GM12878 (cell line): ENCODE results near the gene NLRP10. TPM values are rescaled to one million over a fixed set of nuclear protein-coding genes. Genes with fewer than 3 reads are reported as not detected.
A peak's percentile ranks its signal among the peaks of the same experiment; 100 is the strongest.

ENCODE experiments used
- ATAC-seq: fragments of 200-7000 bp; cut with Tn5 transposase; 3 replicates; pipeline ENCODE4 v1.9.1; 2020; ENCODE audit warnings: mild to moderate bottlenecking, moderate library complexity
- BruUV-seq: library from RNA; stranded (reverse); fragments of 400-500 nt; replicated peaks from 2 replicates; lab custom pipeline; 2021; lab: Mats Ljungman, UMichigan
- CTCF ChIA-PET: fragments of 300-600 bp; sonication (Branson Sonifier 250); formaldehyde crosslinking; extraction: SDS; loops from one replicate; lab custom pipeline; 2021; ENCODE audit warnings: inconsistent platforms; lab: Yijun Ruan, JAX
- POLR2A ChIA-PET: fragments of 350-600 bp; formaldehyde crosslinking; extraction: SDS; loops from one replicate; lab custom pipeline; 2021; ENCODE audit warnings: inconsistent platforms; lab: Charles Lee
- RAD21 ChIA-PET: fragments of 300-600 bp; sonication (Branson Sonifier 250); formaldehyde crosslinking; loops from one replicate; lab custom pipeline; 2023; ENCODE audit warnings: antibody characterized with exemption; ENCODE audit not compliant: unreplicated experiment; lab: Charles Lee
- SMC1A ChIA-PET: fragments of 300-600 bp; sonication (Branson Sonifier 250); formaldehyde crosslinking; loops from one replicate; lab custom pipeline; 2023; ENCODE audit not compliant: unreplicated experiment, uncharacterized antibody; lab: Charles Lee
- DNase-seq: peaks from one replicate; pipeline ENCODE4 v3.0.0-alpha.2; 2011; ENCODE audit warnings: low read depth, low spot score
- FAIRE-seq: peaks from 3 replicates; lab custom pipeline; 2011; peaks lifted over from hg19 to GRCh38; lab: Jason Lieb, UNC
- H2AFZ ChIP-seq: 2 replicates; pipeline ENCODE4 v1.6.0; 2011; ENCODE audit warnings: low read depth, low read length, control low read depth; ENCODE audit not compliant: control insufficient read depth
- H3K27ac ChIP-seq: 2 replicates; pipeline ENCODE4 v1.5.1; 2011; ENCODE audit warnings: control low read depth; ENCODE audit not compliant: control insufficient read depth, insufficient read depth
- H3K27me3 ChIP-seq, 2 experiments: replicated peaks in 1 of 2; 2 replicates each; pipeline versions ENCODE4 v1.6.0 to v1.6.1; 2011; ENCODE audit warnings: low read length in 1 of 2; ENCODE audit not compliant: control insufficient read depth in 2 of 2, insufficient read depth in 2 of 2
- H3K36me3 ChIP-seq, 2 experiments: 2 replicates each; pipeline ENCODE4 v1.5.1; 2011; ENCODE audit warnings: low read length in 1 of 2; ENCODE audit not compliant: control insufficient read depth in 2 of 2, insufficient read depth in 2 of 2
- H3K4me1 ChIP-seq: 2 replicates; pipeline ENCODE4 v1.6.1; 2011; ENCODE audit warnings: mild to moderate bottlenecking, low read length, moderate library complexity, mixed read lengths; ENCODE audit not compliant: control insufficient read depth, insufficient read depth
- H3K4me2 ChIP-seq: 2 replicates; pipeline ENCODE4 v1.6.0; 2011; ENCODE audit warnings: control low read depth; ENCODE audit not compliant: control insufficient read depth, insufficient read depth
- H3K4me3 ChIP-seq: fragments of 200-600 bp; sonication (generic); 2 replicates; pipeline ENCODE4 v1.5.1; 2016
- H3K79me2 ChIP-seq: 2 replicates; pipeline ENCODE4 v1.6.0; 2011; ENCODE audit warnings: low read length; ENCODE audit not compliant: control insufficient read depth, insufficient read depth
- H3K9ac ChIP-seq: 2 replicates; pipeline ENCODE4 v1.8.0; 2011; ENCODE audit warnings: low read length, control low read depth, mixed read lengths; ENCODE audit not compliant: control insufficient read depth, insufficient read depth
- H3K9me3 ChIP-seq: replicated peaks from 3 replicates; pipeline ENCODE4 v1.5.1; 2011; ENCODE audit warnings: mild to moderate bottlenecking, low read length; ENCODE audit not compliant: control insufficient read depth, insufficient read depth
- H4K20me1 ChIP-seq: 2 replicates; pipeline ENCODE4 v1.6.0; 2011; ENCODE audit not compliant: control insufficient read depth, insufficient read depth
- ASH2L ChIP-seq: fragments of 300-600, 200-600 bp; sonication (generic); IDR thresholded peaks from 2 replicates; pipeline ENCODE4 v1.6.1; 2017; ENCODE audit warnings: low read depth, mild to moderate bottlenecking, borderline replicate concordance
- CHD1 ChIP-seq: IDR thresholded peaks from 2 replicates; pipeline ENCODE4 v1.6.1; 2012; ENCODE audit warnings: low read depth, low read length, improper control_type of control experiment
- EGR1 ChIP-seq, 2 experiments: IDR thresholded peaks; 1 replicate in 1 of 2; 2 replicates in 1 of 2; pipeline ENCODE4 v1.6.1; 2011 to 2012; ENCODE audit warnings: low read depth in 2 of 2, low read length in 2 of 2, borderline replicate concordance in 1 of 2, mild to moderate bottlenecking in 1 of 2, moderate library complexity in 1 of 2
- HDGF ChIP-seq: fragments of 450-650 bp; IDR thresholded peaks from 2 replicates; pipeline ENCODE4 v1.6.1; 2016; ENCODE audit warnings: antibody characterized with exemption
- WGBS: methylation state at CpG from one replicate; pipeline ENCODE4 v1.1.6; 2016; ENCODE audit warnings: low lambda C conversion rate; ENCODE audit not compliant: insufficient replicate concordance, insufficient coverage; ENCODE audit errors: missing lambda C conversion rate; 5-methylcytosine and 5-hydroxymethylcytosine counted together
- in situ Hi-C: fragments of 300-500 bp; cut with MboI; formaldehyde crosslinking; loops from 9 replicates; pipeline ENCODE4 v1.14.3; 2018; ENCODE audit warnings: mixed read lengths
- intact Hi-C: fragments of 100-400 bp; cut with micrococcal nuclease; formaldehyde crosslinking; loops from one replicate; pipeline ENCODE4 v1.14.2; 2022; ENCODE audit not compliant: unreplicated experiment
- polyA plus RNA-seq, 11 experiments: library from polyadenylated mRNA; depleted of rRNA in 4 of 11; unstranded in 6 of 11; stranded (reverse) in 5 of 11; fragments of >200 nt; fragmentation: Nextera tagmentation in 4 of 11; fragmentation: Illumina TruSeq in 1 of 11; extraction: Ambion mirVana in 4 of 11; extraction: Trizol in 1 of 11; gene quantifications; 1 replicate in 1 of 11; 2 replicates in 10 of 11; pipeline versions ENCODE4 v1.2.1 to v1.2.3, GENCODE V29; 2011 to 2016; ENCODE audit warnings: inconsistent platforms in 2 of 11, missing spikeins in 2 of 11, low read depth in 1 of 11
- total RNA-seq, 4 experiments: library from RNA; depleted of rRNA in 3 of 4; stranded (reverse); fragments of >200 nt in 3 of 4; fragmentation: Illumina TruSeq in 1 of 4; extraction: Trizol in 1 of 4; gene quantifications; 2 replicates each; pipeline versions ENCODE4 v1.2.1 to v1.2.3, GENCODE V29; 2013 to 2021
- TF ChIP-seq, protein P1 (sequence below): fragments of 450-650 bp; IDR thresholded peaks from 2 replicates; pipeline ENCODE4 v1.6.1; 2016; ENCODE audit warnings: mild to moderate bottlenecking, moderate library complexity, borderline replicate concordance
- TF ChIP-seq, protein P2 (sequence below): IDR thresholded peaks from 2 replicates; pipeline ENCODE4 v1.6.1; 2011; ENCODE audit warnings: low read depth, mild to moderate bottlenecking, low read length, moderate library complexity, borderline replicate concordance; ENCODE audit errors: extremely low read depth
- TF ChIP-seq, protein P3 (sequence below): fragments of 450-650 bp; formaldehyde crosslinking; IDR thresholded peaks from 2 replicates; pipeline ENCODE4 v1.4.0; 2022; ENCODE audit warnings: mild to moderate bottlenecking, moderate library complexity
- TF ChIP-seq, protein P4 (sequence below): IDR thresholded peaks from 2 replicates; pipeline ENCODE4 v1.6.1; 2011; ENCODE audit warnings: borderline replicate concordance, low read depth, mild to moderate bottlenecking, moderate library complexity, mixed read lengths, low read length; ENCODE audit not compliant: insufficient read depth; ENCODE audit errors: extremely low read length

NLRP10 gene
- total and polyA plus RNA-seq, 10 of the 15 experiments (the other 5 are each of a cell fraction or from before 2014, with no cell fraction given), result 0.04 TPM; not detected in 9

DNA sequence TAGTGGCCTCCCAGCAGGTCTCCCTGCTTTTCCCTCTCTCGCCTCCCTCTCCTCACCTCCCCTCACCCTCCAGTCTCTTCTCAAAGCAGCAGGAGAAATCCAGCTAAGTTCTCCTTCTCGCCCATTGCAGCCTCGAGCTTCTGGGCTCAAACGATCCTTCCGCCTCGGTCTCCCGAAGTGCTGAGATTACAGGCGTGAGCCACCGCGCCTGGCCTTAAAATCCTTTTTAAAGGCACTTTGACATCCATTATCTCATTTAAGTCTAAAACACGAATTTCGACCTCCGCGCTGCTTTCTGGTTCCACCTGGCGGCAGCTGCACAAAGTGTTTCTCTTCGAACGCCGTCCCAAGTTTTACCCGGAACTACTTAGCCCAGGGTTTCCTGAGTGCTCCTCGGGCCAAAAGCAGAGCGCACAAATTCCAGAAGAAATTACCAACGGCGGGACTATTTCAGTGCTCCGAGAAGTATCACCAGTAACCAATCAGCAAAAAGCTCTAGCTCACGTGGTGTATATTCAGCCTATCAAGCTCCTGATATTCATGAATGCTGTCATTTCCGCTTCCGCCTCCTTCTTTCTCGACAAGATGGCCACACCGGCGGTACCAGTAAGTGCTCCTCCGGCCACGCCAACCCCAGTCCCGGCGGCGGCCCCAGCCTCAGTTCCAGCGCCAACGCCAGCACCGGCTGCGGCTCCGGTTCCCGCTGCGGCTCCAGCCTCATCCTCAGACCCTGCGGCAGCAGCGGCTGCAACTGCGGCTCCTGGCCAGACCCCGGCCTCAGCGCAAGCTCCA, 21.7 kb upstream of the NLRP10 start, which contains the start of gene EIF3F (continued):
- TF ChIP-seq, protein P1, sequence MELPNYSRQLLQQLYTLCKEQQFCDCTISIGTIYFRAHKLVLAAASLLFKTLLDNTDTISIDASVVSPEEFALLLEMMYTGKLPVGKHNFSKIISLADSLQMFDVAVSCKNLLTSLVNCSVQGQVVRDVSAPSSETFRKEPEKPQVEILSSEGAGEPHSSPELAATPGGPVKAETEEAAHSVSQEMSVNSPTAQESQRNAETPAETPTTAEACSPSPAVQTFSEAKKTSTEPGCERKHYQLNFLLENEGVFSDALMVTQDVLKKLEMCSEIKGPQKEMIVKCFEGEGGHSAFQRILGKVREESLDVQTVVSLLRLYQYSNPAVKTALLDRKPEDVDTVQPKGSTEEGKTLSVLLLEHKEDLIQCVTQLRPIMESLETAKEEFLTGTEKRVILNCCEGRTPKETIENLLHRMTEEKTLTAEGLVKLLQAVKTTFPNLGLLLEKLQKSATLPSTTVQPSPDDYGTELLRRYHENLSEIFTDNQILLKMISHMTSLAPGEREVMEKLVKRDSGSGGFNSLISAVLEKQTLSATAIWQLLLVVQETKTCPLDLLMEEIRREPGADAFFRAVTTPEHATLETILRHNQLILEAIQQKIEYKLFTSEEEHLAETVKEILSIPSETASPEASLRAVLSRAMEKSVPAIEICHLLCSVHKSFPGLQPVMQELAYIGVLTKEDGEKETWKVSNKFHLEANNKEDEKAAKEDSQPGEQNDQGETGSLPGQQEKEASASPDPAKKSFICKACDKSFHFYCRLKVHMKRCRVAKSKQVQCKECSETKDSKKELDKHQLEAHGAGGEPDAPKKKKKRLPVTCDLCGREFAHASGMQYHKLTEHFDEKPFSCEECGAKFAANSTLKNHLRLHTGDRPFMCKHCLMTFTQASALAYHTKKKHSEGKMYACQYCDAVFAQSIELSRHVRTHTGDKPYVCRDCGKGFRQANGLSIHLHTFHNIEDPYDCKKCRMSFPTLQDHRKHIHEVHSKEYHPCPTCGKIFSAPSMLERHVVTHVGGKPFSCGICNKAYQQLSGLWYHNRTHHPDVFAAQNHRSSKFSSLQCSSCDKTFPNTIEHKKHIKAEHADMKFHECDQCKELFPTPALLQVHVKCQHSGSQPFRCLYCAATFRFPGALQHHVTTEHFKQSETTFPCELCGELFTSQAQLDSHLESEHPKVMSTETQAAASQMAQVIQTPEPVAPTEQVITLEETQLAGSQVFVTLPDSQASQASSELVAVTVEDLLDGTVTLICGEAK, result peak; percentile 99
- no peak for TF ChIP-seq HDGF
- TF ChIP-seq, protein P2, sequence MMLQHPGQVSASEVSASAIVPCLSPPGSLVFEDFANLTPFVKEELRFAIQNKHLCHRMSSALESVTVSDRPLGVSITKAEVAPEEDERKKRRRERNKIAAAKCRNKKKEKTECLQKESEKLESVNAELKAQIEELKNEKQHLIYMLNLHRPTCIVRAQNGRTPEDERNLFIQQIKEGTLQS, result peak; percentile 78; the same call in 1 of the 2 replicates

DNA sequence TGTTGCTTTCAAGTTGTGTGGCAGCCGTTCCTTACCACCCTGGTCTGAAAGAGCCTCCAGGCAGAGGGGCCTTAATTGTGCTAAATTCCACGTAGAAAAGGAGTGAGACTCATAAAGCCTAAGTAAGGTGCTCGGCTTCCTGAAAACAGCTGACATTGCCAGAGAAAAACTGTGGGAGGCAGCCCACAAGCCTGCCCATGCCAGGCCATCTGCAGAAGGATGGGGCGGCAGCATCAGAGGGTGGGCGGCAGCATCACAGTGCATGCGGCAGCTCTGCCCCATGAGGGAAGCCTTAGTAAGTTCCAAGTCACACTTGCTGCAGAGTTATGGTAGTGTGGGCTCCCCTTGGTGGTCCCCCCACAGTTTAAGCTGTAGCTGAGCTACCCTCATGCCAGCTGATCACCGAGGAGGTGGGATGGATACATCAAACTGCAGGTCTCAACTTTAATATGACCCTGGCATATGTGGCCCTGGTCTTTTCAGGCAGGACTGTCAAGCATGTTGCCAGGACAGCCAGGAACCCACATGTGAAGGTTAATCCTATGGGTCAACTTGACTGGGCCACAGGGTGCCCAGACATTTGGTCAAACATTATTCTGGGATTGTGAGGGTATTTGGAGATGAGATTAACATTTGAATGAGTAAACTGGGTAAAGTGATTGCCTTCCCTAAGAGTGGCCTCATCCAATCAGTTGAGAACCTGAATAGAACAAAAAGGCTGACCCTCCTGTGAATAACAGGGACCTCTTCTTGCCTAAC, 18.8 kb upstream of the NLRP10 start:
- WGBS, result 50% methylated on average over 7 of the region's 7 CpGs
- peaks cover 11% of the 10 kb centered on the region for H3K4me1 ChIP-seq
- no peak overlapping the region for H2AFZ ChIP-seq
- FAIRE-seq (no peak), ATAC-seq (no peak), DNase-seq (no peak)
- ChIA-PET RAD21 (interaction anchor here (7.2 kb wide), 1 partner anchor 91 kb away, joined by 161 read pairs; no protein-coding TSS in a partner anchor), CTCF (interaction anchor here (1.5 to 6.2 kb wide), 2 partner anchors 22 to 91 kb away, joined by 3 to 271 read pairs; no protein-coding TSS in a partner anchor), SMC1A (interaction anchor here (0.6 to 6.2 kb wide), 4 partner anchors 16 to 469 kb away, joined by 3 to 190 read pairs (median 4); no protein-coding TSS in a partner anchor), POLR2A (interaction anchor here (2.5 kb wide), 1 partner anchor 91 kb away, joined by 8 read pairs; no protein-coding TSS in a partner anchor)
- H3K36me3 ChIP-seq, result peaks cover 0 to 2% of the 10 kb centered on the region in 2 experiments; a peak in 2 of 4 replicates
- no TSS peak for BruUV-seq
- intact Hi-C loops (no loop called here), in situ Hi-C loops (no loop called here)
- H4K20me1 ChIP-seq, result no peaks in the 10 kb centered on the region
- peaks cover 20% of the 10 kb centered on the region for H3K79me2 ChIP-seq
- no peaks in the 10 kb centered on the region for H3K9me3 ChIP-seq
- no peak overlapping the region for H3K4me2 ChIP-seq
- H3K27ac ChIP-seq, result no peak overlapping the region
- no peak overlapping the region for H3K9ac ChIP-seq
- no peak overlapping the region for H3K4me3 ChIP-seq
- no peaks in the 10 kb centered on the region for H3K27me3 ChIP-seq
- TF ChIP-seq EGR1 (IDR thresholded peaks at IDR 0.05; ENCODE audit: borderline replicate concordance in 1 of 2, low read depth in 2 of 2, low read length in 2 of 2), result no peak
- TF ChIP-seq, protein P3, sequence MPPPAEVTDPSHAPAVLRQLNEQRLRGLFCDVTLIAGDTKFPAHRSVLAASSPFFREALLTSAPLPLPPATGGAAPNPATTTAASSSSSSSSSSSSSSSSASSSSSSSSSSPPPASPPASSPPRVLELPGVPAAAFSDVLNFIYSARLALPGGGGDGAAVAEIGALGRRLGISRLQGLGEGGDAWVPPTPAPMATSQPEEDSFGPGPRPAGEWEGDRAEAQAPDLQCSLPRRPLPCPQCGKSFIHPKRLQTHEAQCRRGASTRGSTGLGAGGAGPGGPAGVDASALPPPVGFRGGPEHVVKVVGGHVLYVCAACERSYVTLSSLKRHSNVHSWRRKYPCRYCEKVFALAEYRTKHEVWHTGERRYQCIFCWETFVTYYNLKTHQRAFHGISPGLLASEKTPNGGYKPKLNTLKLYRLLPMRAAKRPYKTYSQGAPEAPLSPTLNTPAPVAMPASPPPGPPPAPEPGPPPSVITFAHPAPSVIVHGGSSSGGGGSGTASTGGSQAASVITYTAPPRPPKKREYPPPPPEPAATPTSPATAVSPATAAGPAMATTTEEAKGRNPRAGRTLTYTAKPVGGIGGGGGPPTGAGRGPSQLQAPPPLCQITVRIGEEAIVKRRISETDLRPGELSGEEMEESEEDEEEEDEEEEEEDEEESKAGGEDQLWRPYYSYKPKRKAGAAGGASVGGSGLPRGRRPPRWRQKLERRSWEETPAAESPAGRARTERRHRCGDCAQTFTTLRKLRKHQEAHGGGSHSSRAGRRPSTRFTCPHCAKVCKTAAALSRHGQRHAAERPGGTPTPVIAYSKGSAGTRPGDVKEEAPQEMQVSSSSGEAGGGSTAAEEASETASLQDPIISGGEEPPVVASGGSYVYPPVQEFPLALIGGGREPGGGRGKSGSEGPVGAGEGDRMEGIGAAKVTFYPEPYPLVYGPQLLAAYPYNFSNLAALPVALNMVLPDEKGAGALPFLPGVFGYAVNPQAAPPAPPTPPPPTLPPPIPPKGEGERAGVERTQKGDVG (CRISPR knock-in tag), result no peak
- TF ChIP-seq, protein P4, sequence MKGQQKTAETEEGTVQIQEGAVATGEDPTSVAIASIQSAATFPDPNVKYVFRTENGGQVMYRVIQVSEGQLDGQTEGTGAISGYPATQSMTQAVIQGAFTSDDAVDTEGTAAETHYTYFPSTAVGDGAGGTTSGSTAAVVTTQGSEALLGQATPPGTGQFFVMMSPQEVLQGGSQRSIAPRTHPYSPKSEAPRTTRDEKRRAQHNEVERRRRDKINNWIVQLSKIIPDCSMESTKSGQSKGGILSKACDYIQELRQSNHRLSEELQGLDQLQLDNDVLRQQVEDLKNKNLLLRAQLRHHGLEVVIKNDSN, result no peak
- TF ChIP-seq CHD1, result no peak
- TF ChIP-seq ASH2L, result no peak
